Lung (tissue), 12 donors: Measurements from ENCODE around the gene CLEC11A. TPM values are rescaled to one million over a fixed set of nuclear protein-coding genes. Genes with fewer than 3 reads are reported as not detected.

ENCODE experiments used
- ATAC-seq: fragments of 200-7000 bp; cut with Tn5 transposase; one replicate; pipeline ENCODE4 v1.9.1; 2020; ENCODE audit warnings: moderate number of reproducible peaks; ENCODE audit not compliant: insufficient read depth, low FRiP score
- DNase-seq, 3 donors: peaks; one replicate each; pipeline ENCODE4 v3.0.0-alpha.2; 2013 to 2017
- H3K27ac ChIP-seq, 2 donors: one replicate each; pipeline ENCODE4 v1.5.1; 2013; ENCODE audit warnings: mild to moderate bottlenecking in 2 of 2, moderate library complexity in 2 of 2, control low read depth in 1 of 2, inconsistent platforms in 1 of 2, low read depth in 1 of 2, low read length in 1 of 2
- H3K27me3 ChIP-seq, 3 donors: one replicate each; pipeline ENCODE4 v1.5.1; 2013; ENCODE audit warnings: low read length in 2 of 3; ENCODE audit not compliant: control insufficient read depth in 3 of 3, insufficient read depth in 3 of 3
- H3K36me3 ChIP-seq, 4 donors: one replicate each; pipeline ENCODE4 v1.5.1; 2013; ENCODE audit warnings: low read length in 4 of 4, mild to moderate bottlenecking in 1 of 4, moderate library complexity in 1 of 4; ENCODE audit not compliant: control insufficient read depth in 4 of 4, insufficient read depth in 4 of 4
- H3K4me1 ChIP-seq, 5 donors: one replicate each; pipeline ENCODE4 v1.5.1; 2013; ENCODE audit warnings: low read length in 5 of 5, mild to moderate bottlenecking in 2 of 5, moderate library complexity in 1 of 5; ENCODE audit not compliant: control insufficient read depth in 5 of 5, insufficient read depth in 5 of 5
- H3K4me3 ChIP-seq: one replicate; pipeline ENCODE4 v1.5.1; 2013; ENCODE audit warnings: mild to moderate bottlenecking, control low read depth, moderate library complexity
- H3K9ac ChIP-seq, 2 donors: one replicate each; pipeline ENCODE4 v1.5.1; 2013; ENCODE audit warnings: low read length in 2 of 2, control low read depth in 1 of 2; ENCODE audit not compliant: insufficient read depth in 1 of 2
- H3K9me3 ChIP-seq, 4 donors: one replicate each; pipeline ENCODE4 v1.5.1; 2013; ENCODE audit warnings: low read length in 3 of 4, mild to moderate bottlenecking in 1 of 4, moderate library complexity in 1 of 4; ENCODE audit not compliant: control insufficient read depth in 4 of 4, insufficient read depth in 3 of 4
- WGBS, 2 donors: extraction: QIAGEN DNeasy Blood & Tissue Kit; methylation state at CpG; one replicate each; pipeline ENCODE4 v1.1.7; 2013; 5-methylcytosine and 5-hydroxymethylcytosine counted together
- polyA plus RNA-seq, 2 donors: library from polyadenylated mRNA; stranded (reverse); fragments of 200-250 nt; gene quantifications; one replicate each; pipeline ENCODE4 v1.2.1, GENCODE V29; 2013
- total RNA-seq, 2 donors: library from RNA; depleted of rRNA in 1 of 2; stranded (reverse); fragments of >200 nt in 1 of 2; gene quantifications; one replicate each; pipeline ENCODE4 v1.2.1, GENCODE V29; 2014 to 2021
- TF ChIP-seq, protein P1 (sequence below): IDR thresholded peaks from 2 replicates; pipeline ENCODE4 v1.5.1; 2012; ENCODE audit warnings: mild to moderate bottlenecking; ENCODE audit errors: control extremely low read depth, extremely low read depth
- donor health status: control.
- donor health status: control.
- donor health status: Bipolar disorder and iron deficiency.
- donor health status: healthy.
- donor health status: DM: yes; HTN: yes; CAD: no.

CLEC11A gene
- total and polyA plus RNA-seq, 4 donors = 7.7 to 24.6 (median 11.1) TPM

DNA sequence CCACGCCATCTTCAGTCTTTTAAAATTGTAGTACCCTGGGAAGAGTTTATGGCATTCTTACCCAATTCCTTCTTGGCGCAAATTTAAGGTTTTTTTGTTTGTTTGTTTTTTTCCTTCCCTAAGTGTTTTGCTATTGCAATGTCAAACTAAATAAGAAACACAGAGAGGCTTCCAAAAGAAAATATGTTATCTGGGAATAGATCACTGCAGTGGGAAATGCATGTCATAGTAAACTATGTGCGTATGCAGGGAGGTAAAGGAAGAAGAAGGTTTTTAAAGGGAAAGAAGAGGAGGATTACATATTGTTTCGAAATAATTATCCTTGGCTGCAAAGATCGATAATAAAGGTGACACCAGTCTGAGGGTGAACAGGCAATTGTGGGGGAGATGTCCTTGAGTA lies 13.2 kb downstream of the CLEC11A start:
- no peak overlapping the region for H3K4me3 ChIP-seq
- no peak overlapping the region for H3K27ac ChIP-seq
- no peaks in the 10 kb centered on the region for H3K9me3 ChIP-seq
- 63 to 70% methylated on average over 5 of the region's 5 CpGs for WGBS, 2 donors
- no peaks in the 10 kb centered on the region for H3K36me3 ChIP-seq
- ATAC-seq = no peak
- H3K4me1 ChIP-seq = no peaks in the 10 kb centered on the region
- H3K27me3 ChIP-seq = peaks cover 0 to 21% (median 13%) of the 10 kb centered on the region in 3 donors
- DNase-seq = no peak
- TF ChIP-seq, protein P1, sequence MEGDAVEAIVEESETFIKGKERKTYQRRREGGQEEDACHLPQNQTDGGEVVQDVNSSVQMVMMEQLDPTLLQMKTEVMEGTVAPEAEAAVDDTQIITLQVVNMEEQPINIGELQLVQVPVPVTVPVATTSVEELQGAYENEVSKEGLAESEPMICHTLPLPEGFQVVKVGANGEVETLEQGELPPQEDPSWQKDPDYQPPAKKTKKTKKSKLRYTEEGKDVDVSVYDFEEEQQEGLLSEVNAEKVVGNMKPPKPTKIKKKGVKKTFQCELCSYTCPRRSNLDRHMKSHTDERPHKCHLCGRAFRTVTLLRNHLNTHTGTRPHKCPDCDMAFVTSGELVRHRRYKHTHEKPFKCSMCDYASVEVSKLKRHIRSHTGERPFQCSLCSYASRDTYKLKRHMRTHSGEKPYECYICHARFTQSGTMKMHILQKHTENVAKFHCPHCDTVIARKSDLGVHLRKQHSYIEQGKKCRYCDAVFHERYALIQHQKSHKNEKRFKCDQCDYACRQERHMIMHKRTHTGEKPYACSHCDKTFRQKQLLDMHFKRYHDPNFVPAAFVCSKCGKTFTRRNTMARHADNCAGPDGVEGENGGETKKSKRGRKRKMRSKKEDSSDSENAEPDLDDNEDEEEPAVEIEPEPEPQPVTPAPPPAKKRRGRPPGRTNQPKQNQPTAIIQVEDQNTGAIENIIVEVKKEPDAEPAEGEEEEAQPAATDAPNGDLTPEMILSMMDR = no peak
- H3K9ac ChIP-seq = no peak overlapping the region

DNA sequence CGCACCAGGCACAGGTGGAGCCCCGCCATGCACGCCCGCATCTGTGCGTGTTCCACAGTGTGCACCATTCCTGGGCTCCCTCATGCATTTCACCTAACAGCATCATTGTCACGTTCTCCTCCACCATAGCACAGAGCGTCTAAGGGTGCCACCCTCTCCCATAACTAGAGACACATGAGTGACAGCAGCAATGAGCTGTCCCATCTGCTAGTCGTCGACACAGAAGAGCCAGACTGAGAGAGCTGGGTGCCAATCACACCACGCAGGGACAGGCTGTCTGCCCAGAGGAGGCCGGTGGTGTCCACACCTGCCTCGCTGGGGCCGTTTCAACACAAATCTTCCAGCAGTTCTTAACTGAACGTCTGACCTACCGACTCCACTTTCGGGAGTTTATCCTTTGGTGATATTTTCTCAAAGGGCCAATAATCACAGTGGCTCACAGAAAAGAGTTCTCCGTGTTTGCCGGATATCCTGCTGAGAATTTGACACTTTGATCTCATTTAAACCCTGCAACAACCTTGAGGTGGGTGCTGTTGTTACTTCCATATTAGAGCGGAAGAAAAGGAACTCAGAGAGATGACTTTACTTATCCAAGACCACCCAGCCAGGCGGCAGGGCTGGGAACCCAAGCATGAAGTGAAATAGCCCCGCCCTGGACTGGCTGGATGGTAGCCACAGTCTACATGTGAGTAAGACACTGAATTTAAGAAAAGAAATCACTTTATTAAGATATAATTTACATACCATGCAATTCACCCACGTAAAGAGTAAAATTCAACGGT lies 16.2 kb downstream of the CLEC11A start:
- Histone ChIP-seq H3K27ac (no peak overlapping the region), H3K4me1 (no peaks in the 10 kb centered on the region), H3K9me3 (no peaks in the 10 kb centered on the region), H3K36me3 (no peaks in the 10 kb centered on the region), H3K27me3 (peaks cover 0 to 26% (median 9%) of the 10 kb centered on the region in 3 donors), H3K9ac (no peak overlapping the region), H3K4me3 (no peak overlapping the region)
- WGBS, 2 donors = 77 to 82% methylated on average over 23 of the region's 23 CpGs
- ATAC-seq (no peak), DNase-seq (no peak)
- TF ChIP-seq, protein P1 = no peak

DNA sequence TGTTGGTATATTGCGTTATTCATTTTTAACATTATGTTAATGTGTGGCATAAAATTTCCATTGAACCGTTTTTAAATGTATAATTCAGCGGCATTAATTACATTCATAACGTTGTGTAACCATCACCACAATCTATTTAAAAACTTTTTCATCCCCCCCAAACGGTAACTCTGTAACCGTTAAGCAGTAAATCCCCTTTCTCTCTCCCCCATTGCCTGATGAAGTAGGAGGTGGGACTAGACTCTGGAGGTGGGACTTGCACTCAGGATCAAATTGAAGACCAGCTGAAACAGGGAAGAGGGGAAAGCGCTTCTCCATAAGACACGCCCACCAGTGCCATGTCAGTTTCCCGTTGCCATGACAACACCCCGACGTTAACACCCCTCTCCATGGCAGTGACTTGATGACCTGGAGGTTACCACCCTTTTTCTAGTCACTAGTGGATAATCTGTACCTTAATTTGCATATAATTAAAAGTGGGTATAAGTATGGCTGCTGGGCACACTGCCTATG lies 16.8 kb downstream of the CLEC11A start:
- Histone ChIP-seq H3K4me3 (no peak overlapping the region), H3K36me3 (no peaks in the 10 kb centered on the region), H3K9me3 (no peaks in the 10 kb centered on the region), H3K27me3 (peaks cover 0 to 29% (median 9%) of the 10 kb centered on the region in 3 donors), H3K9ac (no peak overlapping the region), H3K27ac (no peak overlapping the region), H3K4me1 (no peaks in the 10 kb centered on the region)
- DNase-seq (no peak), ATAC-seq (no peak)
- 53 to 54% methylated on average over 11 of the region's 11 CpGs for WGBS, 2 donors
- TF ChIP-seq, protein P1 = no peak
